Measurements from ENCODE around the gene SYAP1.

DNA sequence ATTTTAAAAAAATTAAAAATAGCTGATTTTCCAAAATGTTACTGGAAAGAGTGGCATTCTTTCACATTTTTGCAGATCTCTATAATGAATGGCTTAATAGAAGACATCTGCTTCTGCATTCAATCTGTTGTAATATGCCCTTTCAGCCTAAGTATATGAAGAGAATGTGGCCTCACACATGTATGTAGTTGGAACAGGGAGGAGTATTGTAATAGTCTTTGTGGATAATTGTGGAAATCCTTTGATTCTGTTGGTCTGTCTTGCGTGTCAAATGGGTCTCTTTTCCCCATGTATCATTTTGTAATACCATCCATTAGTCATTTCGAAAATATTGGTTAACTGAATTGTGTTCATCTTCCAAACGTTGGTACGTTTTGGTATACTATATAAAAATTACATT lies 78.4 kb downstream of the SYAP1 start:
- TF ChIP-seq, protein P1, sequence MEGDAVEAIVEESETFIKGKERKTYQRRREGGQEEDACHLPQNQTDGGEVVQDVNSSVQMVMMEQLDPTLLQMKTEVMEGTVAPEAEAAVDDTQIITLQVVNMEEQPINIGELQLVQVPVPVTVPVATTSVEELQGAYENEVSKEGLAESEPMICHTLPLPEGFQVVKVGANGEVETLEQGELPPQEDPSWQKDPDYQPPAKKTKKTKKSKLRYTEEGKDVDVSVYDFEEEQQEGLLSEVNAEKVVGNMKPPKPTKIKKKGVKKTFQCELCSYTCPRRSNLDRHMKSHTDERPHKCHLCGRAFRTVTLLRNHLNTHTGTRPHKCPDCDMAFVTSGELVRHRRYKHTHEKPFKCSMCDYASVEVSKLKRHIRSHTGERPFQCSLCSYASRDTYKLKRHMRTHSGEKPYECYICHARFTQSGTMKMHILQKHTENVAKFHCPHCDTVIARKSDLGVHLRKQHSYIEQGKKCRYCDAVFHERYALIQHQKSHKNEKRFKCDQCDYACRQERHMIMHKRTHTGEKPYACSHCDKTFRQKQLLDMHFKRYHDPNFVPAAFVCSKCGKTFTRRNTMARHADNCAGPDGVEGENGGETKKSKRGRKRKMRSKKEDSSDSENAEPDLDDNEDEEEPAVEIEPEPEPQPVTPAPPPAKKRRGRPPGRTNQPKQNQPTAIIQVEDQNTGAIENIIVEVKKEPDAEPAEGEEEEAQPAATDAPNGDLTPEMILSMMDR (IDR thresholded peaks at IDR 0.05) = no peak
- no peak for TF ChIP-seq ZFX (IDR thresholded peaks at IDR 0.05; ENCODE audit: borderline replicate concordance)

Data from 22Rv1 (cell line).